NCI-H2171 (cell line): ENCODE data around the gene PON1.

Experiments
- DNase-seq: peaks from one replicate; lab custom pipeline; 2025; lab: John Stamatoyannopoulos, UW

PON1 gene

DNA sequence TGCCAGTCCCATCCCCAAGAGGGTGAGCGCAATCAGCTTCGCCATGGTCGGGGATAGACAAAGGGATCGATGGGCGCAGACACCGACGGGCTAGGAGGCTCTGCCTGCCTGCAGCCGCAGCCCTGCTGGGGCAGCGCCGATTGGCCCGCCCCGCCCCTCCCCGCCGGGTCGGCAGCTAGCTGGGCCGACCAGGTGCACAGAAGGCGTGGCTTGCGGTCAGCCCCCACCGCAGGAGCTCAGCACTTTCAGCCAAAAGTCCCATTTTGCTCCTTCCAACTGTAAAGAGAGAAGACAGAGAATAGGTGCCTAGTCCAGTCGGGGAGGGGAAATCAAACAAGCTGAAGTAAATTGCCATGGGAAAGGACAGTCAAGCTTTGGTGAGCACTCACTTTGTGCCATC, at the start of gene PON1:
PON1 (minus strand) TSS at position 102 of the 400 bp plus-strand sequence; CDS start at position 45, 57 bp downstream.
- no peak for DNase-seq

DNA sequence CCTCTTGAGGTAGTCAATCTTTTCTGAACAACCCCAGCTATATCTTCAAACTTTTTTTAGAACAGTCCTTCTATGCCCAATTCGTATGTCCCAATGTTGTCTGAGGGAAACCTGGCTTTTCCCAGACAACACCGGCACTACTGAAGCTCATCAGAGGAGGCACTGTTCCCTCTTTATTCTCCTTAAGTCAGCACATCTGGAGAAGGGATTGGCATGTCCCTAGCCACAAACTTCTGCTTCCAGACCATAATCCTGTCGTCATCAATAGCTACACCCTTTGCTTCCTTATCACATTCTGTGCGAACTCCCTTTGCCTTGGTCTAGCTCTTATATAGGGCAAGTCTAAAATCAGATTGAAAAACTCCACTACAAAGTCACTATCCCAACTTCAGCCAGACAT, 49.0 kb upstream of the PON1 start:
- no peak for DNase-seq

DNA sequence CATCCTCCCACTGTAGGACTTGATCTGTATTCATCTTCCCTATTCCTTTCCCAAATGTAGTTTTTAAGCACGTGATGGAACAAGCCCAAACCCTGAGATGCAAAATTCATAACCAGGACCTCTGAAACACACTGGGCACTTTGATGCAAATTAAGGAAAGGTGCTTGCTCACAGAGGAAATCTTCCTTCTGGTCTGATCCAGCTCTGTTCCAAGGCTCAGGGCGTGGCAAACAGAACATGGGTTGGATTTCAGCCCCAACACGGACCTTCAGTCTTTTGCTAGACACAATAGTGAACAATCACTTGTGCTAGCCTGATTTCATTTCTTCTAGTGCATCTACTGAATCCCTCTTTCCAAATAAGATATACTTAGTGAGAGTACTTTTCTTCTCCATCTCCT, 43.9 kb upstream of the PON1 start:
- no peak for DNase-seq

DNA sequence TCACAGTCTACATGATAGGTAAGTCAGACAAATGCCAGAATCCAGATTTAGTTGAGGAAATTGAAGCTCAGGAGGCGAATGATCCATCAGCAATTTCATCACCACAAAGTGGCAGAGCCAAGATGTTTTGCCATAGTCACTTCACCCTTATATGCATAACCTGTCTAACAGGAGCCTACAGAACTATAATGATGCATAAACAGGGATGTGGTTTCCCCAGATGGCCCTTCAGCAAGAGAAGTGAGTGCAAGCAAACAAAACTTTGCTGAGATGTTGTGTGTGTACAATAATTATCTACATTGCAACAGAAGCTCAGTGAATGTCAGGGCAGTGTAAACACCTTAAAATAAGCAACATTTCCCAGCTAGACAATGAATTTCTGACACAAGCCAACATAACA, 43.3 kb upstream of the PON1 start:
- no peak for DNase-seq

DNA sequence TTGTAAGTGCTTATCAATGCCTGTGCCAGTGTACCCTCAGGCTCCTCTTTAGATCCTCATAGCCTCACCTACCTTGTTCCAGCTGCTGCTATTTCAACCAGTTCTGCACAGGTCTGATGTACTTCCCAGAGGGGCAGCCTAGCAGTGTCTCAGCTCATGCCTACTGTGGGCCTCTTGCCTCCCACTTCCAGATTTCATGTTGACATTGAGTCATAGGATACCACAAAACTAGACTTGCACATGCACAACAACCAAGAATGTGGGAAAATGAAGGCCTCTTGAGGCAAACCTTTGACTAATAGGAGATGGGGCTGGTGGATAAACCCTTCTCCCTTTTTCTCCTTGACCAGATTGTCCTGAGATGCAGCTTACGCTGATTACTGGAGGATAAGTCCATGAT, 40.8 kb upstream of the PON1 start:
- no peak for DNase-seq

DNA sequence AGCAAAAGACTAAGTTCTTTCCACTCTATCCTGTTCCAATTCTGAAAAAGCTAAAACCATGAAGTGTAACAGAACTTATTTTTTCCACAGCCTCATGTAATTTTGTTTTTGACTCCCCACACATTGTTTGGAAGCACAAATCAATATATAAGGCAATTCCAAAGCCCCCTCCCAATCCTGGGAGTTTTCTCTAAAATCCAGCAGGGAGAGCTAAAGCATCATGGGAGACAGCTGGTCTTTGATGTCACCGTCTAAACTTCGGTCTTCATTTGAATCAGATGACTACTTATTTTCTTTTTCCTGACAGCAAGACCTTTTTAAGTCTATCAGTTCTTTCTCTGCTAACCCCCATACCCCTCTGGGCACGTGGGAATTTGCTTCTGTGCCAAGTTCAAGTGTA, 33.3 kb upstream of the PON1 start:
- DNase-seq = no peak

DNA sequence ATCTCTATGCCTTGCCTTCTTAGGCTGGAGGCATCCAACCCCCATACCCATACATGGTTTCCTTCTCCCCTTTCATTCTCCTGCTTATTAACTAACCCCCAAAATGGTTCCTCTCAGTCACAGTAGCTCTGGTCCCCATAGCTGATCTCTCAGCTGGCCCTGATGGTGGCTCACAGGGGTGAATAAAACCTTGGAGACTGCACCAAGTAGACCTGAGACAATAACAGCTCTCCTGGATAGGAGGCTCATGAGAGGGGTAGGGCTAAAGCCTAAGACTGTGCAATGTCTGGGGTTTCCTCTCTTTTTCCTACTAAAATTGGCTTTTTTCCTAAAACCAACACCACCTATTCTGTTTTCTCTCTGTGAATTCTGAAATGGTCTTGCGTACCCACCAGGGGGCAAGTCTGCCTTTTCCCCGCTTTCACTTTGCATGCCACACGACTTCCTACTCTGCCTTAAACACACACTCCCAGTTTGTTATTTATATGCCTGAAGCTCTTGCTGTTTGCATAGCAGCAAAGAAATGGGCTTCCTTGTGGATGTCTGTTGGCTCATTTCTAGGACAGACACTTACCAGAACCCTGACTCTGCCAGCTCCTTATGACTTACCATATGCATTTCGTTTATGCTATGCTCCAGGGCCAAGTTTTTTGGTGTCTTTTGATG, 18.4 kb upstream of the PON1 start:
- no peak for DNase-seq

DNA sequence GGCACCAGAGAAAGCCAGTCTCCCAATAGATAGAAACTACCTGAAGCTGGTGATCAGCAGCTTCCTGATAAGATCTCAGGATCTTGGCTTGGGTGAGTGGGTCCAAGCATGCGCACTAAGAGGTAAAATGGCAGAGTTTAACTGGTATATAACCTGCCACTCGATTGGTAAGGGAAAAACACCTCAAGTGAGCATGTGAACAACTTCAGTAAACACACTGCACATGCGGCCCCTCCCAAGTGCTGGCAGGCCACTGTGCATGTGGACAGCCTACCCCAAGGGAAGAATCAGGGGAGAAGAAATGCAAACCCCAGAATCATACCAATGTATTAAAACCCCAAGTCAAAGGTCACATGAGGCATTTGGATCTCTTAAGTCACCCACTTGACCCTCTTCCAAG, 17.7 kb upstream of the PON1 start:
- no peak for DNase-seq

DNA sequence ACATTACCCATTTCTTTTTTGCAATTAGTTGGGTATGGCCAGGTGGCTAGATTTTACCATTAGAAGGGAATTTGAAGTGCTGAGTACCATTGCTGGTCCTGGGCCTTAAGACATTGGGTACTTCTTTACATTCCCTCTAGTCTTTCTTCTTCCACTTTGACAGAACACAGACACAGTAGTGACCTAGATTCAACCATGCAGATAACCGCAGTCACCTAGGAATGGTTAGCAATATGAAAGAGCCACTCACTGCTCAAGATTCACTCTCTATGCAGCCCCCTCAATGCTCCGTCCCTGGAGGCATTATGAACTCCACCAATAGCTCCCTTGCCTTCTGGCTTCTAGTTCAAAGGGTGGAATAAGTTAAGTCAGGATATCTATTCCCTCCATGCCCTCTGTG, 16.2 kb upstream of the PON1 start:
- no peak for DNase-seq

DNA sequence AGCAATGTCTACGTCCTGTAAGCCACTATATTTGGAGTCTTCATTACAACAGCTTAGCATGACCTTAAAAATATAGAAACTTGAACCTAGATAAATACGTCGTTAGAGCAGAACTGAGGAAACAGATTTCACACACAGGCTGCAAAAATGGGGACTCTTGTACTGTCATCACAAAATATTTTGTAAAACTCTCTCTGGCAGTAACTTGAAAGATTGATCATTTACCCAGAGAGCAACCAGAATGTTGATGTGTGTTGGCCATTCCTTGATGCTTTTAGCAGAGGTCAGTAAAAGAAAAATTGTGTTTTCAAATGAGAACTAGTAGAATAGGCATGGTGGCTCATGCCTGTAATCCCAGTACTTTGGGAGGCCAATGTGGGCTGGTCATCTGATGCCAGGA, 14.5 kb upstream of the PON1 start:
- DNase-seq = no peak

DNA sequence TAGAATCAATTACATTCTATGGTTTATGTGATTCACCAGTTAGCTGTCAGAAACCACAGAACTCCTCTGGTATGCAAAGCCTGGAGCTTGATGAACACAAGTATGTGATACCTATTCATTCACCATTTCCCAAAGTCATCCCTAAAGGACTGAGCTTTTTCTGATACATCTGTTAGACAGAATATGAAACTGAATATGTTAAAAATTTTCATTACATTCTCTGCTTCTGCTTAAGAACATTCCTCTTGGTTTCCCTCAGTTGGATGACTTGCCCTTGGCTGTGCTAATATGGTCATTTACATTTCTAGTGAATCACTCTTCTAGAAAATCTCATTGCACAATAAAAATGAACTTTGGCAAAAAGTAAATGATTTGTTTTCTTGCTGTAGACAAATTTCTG, 10.8 kb upstream of the PON1 start:
- no peak for DNase-seq

DNA sequence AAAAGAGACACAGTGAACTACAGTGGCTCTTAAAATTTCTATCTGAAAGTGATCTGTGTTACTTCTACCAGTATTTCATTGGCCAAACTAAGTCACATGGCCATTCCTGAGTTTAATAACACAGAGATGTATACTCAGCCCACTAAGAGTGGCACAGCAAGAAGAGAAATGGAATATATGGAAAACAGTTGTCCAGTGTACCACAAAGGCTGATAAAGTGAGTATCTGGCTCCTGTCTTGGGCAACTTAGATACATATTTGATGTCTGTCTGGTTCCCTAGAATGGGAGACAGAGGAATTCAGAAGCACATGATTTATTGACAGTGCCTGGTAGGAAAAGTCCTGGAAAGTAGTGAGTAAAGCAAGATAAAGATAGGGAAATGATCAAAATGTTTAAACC, 10.1 kb upstream of the PON1 start:
- no peak for DNase-seq

DNA sequence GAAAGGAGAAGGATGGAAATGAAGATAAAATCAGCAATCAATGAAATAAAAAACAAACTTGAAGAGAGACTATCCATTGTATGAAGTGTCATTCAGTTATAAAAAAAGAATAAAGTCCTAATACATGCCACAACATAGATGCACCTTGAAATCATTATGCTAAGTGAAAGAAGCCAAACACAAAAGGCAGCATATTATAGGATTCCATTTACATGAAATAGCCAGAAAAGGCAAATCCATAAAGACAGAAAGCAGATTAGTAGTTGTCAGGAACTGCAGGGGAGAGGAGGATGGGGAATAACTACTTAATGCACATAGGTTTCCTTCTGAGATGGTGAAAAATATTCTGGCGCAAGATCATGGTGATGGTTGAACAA, 6.6 kb upstream of the PON1 start:
- no peak for DNase-seq

DNA sequence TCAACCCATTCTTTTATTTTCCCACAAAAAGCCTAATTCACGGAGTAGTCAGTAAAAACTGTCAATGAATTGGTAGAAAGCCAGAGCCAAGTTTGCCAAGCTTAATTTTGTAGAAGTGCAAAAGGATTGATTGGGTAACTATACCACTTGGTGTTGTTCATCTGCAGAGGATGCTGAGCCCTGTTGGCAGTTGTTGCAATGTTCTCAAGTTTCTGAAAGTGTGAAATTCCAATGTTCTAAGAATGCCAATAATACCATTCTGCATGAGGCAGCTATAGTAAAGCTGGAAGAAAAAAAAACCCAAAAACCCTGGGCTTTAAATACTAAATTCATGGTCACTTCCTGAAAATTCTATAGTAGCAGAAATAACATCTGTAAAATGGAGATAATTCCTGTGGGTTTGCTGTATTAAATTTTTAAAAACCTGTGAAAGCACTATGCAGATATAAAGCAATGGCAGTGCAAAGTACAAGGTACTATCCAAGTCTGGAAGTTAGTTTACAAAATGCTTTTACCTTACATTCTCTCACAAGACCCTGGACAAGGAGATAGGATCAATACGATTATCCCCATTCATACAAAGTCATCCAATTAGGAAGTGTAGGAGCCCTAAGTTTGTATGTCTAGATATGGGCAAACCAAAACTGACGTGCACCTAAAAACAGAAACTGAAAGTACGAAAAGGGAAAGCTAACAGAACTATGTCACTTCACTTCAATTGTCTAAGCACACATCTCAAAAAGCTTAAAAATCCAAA, 6.0 kb upstream of the PON1 start:
- no peak for DNase-seq

DNA sequence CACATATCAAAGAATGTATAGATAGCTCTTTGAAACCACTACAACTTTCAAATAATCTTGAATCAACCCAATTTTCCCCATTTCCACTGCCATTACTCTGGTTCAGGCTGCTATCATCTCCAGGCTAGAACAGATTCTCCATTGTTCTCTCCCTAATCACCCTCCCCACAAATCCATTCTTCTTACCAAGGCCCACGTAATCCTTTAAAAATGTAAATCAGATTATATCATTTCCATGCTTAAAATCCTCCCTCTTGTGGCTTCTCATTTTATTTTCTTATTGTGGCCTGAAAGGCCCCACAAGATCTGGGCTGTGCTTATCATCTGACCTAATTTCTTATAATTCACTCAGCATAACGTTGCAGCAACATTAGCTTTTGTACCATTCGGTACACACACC, 3.0 kb upstream of the PON1 start:
- DNase-seq = no peak

DNA sequence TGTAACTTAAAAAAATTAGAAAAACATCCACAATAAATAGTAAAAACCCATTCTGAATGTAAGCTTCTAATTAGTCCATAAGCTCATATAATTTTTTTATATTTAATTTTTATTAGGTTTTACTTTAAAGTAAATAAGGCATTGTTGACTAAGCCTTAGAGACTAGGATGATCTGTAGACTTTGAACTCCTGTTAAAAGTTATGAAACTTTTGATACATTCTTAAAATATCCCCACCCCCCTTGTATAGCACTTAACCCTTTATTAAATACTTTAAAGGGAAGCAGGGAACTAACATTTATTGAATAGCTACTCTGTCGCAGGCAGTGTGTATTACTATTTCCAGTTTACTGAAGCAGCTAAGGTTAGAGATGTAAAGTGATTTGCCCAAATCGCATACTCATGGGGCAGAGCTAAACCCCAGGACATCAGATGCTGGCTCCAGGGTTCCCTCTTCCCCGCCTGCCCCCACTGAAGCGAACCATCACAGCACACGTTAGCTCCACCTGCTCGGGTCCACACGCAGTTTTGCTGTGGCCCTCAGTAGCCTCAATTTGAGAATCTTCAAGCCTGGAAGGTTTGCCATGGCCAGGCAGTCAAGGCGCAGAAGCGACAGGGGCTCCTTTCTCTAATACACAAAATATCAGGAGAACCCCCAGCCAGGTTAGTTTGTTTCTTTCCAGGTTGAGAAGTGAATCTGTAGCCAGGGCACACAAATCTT, 762 bp downstream of the PON1 start:
- DNase-seq = no peak

DNA sequence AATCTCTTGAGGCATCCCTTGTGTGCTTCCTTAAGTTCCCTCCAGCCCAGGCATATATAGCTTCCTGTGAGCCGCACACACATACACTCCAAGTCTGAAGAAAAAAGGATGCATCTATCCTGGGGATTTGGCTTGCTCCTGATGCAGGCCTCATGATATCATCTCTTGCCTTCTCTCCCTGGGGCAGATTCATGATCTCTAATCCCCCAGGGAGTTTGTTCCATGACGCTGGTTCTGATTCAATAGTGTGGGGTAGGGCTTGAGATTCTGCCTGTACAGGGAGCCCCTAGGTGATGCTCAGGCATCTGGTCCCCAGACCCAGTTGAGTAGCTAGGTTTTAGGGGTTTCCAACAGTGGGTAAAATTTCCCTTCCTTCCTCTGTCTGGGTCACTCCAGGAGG, 1.5 kb downstream of the PON1 start:
- no peak for DNase-seq

DNA sequence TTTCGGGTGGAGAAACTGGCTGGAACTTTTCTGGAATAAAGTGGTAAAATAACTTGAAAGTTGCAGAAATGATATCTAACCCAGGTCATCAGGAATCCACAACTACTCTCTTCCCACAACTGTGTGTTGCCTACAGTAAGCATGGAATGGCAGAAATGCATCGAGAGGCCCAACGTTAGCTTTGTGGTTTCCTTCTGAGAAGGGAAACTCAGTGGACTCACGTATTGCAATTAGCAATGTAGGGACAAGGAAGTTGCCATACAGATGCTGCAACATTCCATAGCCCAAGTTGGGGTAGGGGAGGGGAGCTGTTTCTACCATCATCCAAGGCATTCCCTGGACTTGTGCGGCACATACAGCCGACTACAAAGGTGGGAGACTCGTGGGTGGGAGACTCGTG, 1.9 kb downstream of the PON1 start:
- DNase-seq = no peak

DNA sequence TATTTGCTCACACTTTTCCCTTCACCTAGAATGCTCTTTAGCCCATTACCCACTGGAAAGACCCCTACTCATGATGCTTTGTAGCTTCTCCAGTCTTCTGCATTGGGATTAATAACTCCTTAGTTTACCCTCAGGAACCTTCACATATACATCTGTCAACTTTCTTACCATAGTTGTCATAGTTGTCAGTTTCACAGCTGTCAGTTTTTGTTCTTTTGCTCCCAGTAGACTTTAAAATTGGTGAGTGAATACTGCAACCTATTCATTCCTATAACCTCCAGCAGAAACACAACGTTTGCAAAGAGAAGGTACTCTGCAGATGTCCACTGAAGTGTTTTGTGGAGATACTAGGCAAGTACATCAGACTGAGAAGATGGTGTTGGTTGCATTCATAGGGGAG, 2.6 kb downstream of the PON1 start:
- no peak for DNase-seq

DNA sequence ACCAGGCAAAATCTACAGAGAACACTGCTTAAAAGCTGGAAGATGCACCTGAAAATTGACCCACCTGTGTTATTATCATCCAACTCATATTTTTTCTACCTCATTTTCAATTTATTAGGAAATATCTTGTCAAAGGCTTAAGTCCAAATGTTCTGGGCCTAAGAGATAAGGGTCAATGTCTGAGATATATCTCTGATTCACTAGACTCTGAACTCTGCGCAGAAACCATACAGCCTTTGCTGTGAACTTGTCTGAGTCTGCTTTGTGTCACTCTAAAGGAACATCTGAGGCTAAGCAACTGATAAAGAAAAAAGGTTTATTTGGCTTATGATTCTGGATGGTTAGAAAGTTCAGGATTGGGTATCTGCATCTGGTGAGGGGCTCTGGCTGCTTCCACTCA, 3.7 kb downstream of the PON1 start:
- DNase-seq = no peak

DNA sequence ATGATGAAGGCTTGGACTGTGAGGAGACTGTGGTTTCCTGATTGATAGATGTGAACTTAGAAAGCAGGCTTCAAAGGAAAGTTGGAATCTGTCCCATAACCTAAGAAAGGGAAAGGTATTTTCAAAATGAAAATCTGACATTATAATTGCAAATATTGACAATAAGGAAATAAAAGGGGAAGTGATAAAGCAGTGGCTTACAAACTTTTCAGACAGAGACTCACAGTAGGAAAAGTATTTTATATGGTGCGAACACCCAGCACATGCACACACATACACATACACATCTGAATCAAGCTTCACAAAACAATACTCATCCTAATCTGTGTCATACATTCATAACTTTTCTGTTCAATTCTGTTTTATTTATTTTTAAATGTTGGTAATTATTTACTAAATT, 4.8 kb downstream of the PON1 start:
- DNase-seq = no peak

DNA sequence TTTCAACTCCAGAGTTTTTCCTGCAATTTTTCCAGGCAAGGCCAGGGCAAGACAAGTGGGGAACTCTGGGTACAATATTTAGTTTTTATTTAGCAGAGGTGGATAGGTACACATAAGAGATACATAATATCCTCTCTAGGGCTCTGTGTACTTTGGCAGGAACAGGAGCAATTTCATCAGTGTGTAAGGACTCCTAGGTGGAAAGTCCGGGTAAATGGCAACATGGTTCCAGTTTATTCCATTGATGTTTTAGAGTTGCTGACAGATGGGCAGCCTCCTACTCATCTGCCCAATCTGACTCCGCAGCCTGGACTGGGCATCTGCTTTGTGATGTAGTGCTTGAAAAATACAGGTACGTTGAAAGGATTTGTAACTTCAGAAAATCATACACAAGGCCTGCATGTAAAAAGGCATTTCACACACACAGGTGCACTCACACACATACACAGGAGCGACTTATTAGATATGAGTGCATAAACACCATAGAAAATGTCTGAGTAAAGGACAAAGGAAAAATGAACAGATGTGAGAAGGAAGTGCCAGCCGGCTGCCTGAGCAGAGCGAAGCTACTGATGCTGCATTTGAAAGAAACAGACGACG, 5.7 kb downstream of the PON1 start:
- peak; percentile 47 for DNase-seq

DNA sequence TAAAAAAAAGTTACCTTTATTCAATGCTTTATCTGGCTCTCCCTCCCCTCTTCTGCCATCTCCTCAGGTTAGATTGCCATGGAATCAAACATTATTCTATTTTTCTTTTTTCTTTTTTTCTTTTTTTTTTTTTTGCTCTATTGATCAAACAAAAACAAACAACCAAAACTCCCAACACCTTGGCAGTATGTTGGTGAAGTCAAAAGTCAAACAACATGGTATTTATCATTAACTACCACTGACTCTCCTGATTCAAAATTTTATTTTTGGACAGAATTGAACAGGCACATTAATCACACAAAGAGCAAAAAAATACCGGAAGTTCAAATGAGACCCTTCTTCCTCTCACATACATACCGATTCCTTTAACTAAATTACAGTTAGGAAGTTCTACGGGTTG, 6.4 kb downstream of the PON1 start:
- DNase-seq = no peak
